CD14-positive monocyte (primary cell): Measurements from ENCODE around the gene PTPN14. TPM values are rescaled to one million over a fixed set of nuclear protein-coding genes. Genes with fewer than 3 reads are reported as not detected.

ENCODE experiments used
- DNase-seq, 3 donors: peaks; one replicate each; pipeline ENCODE4 v3.0.0-alpha.2; 2011 to 2022
- H2AFZ ChIP-seq: 2 replicates; pipeline ENCODE4 v1.6.0; 2012; ENCODE audit warnings: mild to moderate bottlenecking, low read depth, low read length, inconsistent platforms; ENCODE audit not compliant: insufficient read depth, poor library complexity, severe bottlenecking
- H3K27ac ChIP-seq, 2 donors: 1 replicate in 1 of 2; 2 replicates in 1 of 2; pipeline ENCODE4 v1.5.1; 2012 to 2013; ENCODE audit warnings: low read length in 2 of 2, control low read depth in 1 of 2, inconsistent platforms in 1 of 2, low read depth in 1 of 2, mild to moderate bottlenecking in 1 of 2
- H3K27me3 ChIP-seq, 2 donors: one replicate each; pipeline versions ENCODE4 v1.6.0 to v1.6.1; 2011 to 2013; ENCODE audit warnings: low read length in 2 of 2; ENCODE audit not compliant: control insufficient read depth in 2 of 2, insufficient read depth in 2 of 2
- H3K36me3 ChIP-seq, 2 donors: replicated peaks in 1 of 2; 1 replicate in 1 of 2; 2 replicates in 1 of 2; pipeline versions ENCODE4 v1.5.1 to v1.6.1; 2012 to 2013; ENCODE audit warnings: low read length in 2 of 2, control low read depth in 1 of 2, inconsistent platforms in 1 of 2, mild to moderate bottlenecking in 1 of 2; ENCODE audit not compliant: insufficient read depth in 2 of 2, control insufficient read depth in 1 of 2
- H3K4me1 ChIP-seq, 2 donors: 1 replicate in 1 of 2; 2 replicates in 1 of 2; pipeline versions ENCODE4 v1.5.1 to v1.6.1; 2012 to 2013; ENCODE audit warnings: low read length in 2 of 2, control low read depth in 1 of 2, inconsistent platforms in 1 of 2, mild to moderate bottlenecking in 1 of 2, moderate library complexity in 1 of 2; ENCODE audit not compliant: insufficient read depth in 2 of 2, control insufficient read depth in 1 of 2
- H3K4me2 ChIP-seq: replicated peaks from 2 replicates; pipeline ENCODE3; 2012; ENCODE audit warnings: low read length, moderate library complexity, mild to moderate bottlenecking; ENCODE audit not compliant: poor library complexity, severe bottlenecking; ENCODE audit errors: extremely low read depth
- H3K4me3 ChIP-seq, 3 experiments: fragments of 200-600 bp in 1 of 3; sonication (generic) in 1 of 3; replicated peaks in 1 of 3; 1 replicate in 2 of 3; 2 replicates in 1 of 3; pipeline ENCODE4 v1.5.1; 2011 to 2013; ENCODE audit warnings: low read length in 3 of 3, mild to moderate bottlenecking in 3 of 3, control low read depth in 2 of 3, low read depth in 2 of 3, inconsistent platforms in 1 of 3, moderate library complexity in 1 of 3
- H3K79me2 ChIP-seq: 2 replicates; pipeline ENCODE4 v1.6.0; 2012; ENCODE audit warnings: mild to moderate bottlenecking, control low read depth, inconsistent platforms, low read length, moderate library complexity; ENCODE audit not compliant: insufficient read depth
- H3K9ac ChIP-seq: 2 replicates; pipeline ENCODE4 v1.6.0; 2017; ENCODE audit warnings: low read length, mild to moderate bottlenecking; ENCODE audit not compliant: insufficient read depth, poor library complexity, severe bottlenecking
- H3K9me3 ChIP-seq, 2 donors: replicated peaks in 1 of 2; 1 replicate in 1 of 2; 2 replicates in 1 of 2; pipeline versions ENCODE4 v1.5.1 to v1.6.1; 2012 to 2013; ENCODE audit warnings: low read length in 2 of 2, control low read depth in 1 of 2; ENCODE audit not compliant: control insufficient read depth in 1 of 2, insufficient read depth in 1 of 2
- H4K20me1 ChIP-seq: 2 replicates; pipeline ENCODE4 v1.6.0; 2012; ENCODE audit warnings: mild to moderate bottlenecking, low read length, control low read depth, moderate library complexity; ENCODE audit not compliant: insufficient read depth
- H3K27ac Mint-ChIP-seq, 7 donors: one replicate each; pipeline ENCODE4 v1.8.0; 2020; ENCODE audit warnings: mild to moderate bottlenecking in 7 of 7, mixed read lengths in 7 of 7, moderate library complexity in 6 of 7, inconsistent platforms in 2 of 7
- H3K27me3 Mint-ChIP-seq, 3 donors: one replicate each; pipeline ENCODE4 v1.8.0; 2021 to 2022; ENCODE audit warnings: low read depth in 3 of 3, mild to moderate bottlenecking in 3 of 3, mixed read lengths in 3 of 3, moderate library complexity in 3 of 3, inconsistent platforms in 1 of 3
- H3K36me3 Mint-ChIP-seq, 2 donors: one replicate each; pipeline ENCODE4 v1.8.0; 2020; ENCODE audit warnings: mixed read lengths in 2 of 2, inconsistent platforms in 1 of 2, mild to moderate bottlenecking in 1 of 2
- H3K4me1 Mint-ChIP-seq: one replicate; pipeline ENCODE4 v1.8.0; 2020; ENCODE audit warnings: mild to moderate bottlenecking, mixed read lengths
- H3K4me3 Mint-ChIP-seq, 2 donors: one replicate each; pipeline ENCODE4 v1.8.0; 2020; ENCODE audit warnings: mild to moderate bottlenecking in 2 of 2, mixed read lengths in 2 of 2, moderate library complexity in 1 of 2
- H3K9me3 Mint-ChIP-seq, 7 donors: one replicate each; pipeline ENCODE4 v1.8.0; 2020 to 2022; ENCODE audit warnings: mixed read lengths in 7 of 7, mild to moderate bottlenecking in 6 of 7, moderate library complexity in 6 of 7, inconsistent platforms in 2 of 7
- CTCF ChIP-seq: fragments of 200-600 bp; IDR thresholded peaks from one replicate; pipeline ENCODE4 v1.8.0; 2022; ENCODE audit warnings: antibody characterized with exemption, mild to moderate bottlenecking
- WGBS: methylation state at CpG from one replicate; pipeline ENCODE4 v1.1.5; 2013; ENCODE audit warnings: missing lambda C conversion rate; ENCODE audit not compliant: insufficient coverage; 5-methylcytosine and 5-hydroxymethylcytosine counted together
- intact Hi-C, 2 donors: fragments of 100-400 bp; cut with micrococcal nuclease; formaldehyde crosslinking; loops; one replicate each; pipeline versions ENCODE4 v1.15.0 to v1.15.1; 2023
- polyA plus RNA-seq, 3 donors: library from polyadenylated mRNA; depleted of rRNA in 1 of 3; unstranded in 2 of 3; stranded (reverse) in 1 of 3; fragments of 300-500 nt in 2 of 3; fragments of >200 nt in 1 of 3; fragmentation: Illumina TruSeq in 2 of 3; gene quantifications; 1 replicate in 2 of 3; 2 replicates in 1 of 3; pipeline ENCODE4 v1.2.3, GENCODE V29; 2012 to 2021

The PTPN14 gene
- polyA plus RNA-seq, 3 donors: 0.01 TPM; not detected in 1

DNA sequence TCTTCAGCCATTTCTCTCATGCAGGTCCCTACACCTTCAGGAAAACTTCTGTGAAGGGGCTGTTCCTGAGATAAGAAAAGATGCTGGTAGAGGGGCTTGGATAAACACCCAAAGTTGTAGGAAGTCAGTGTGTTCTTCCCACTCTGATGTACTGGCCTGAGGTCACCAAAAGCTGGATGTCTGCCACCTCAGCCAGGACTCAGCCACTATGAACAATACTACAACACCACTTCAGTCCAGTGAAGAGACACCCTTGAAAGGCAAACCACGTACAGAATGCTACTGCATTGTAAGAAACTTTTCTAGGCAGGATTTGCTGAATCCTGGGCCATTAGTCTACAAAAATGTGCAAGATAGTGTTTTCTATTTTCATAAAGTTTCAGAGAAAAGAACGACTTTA is 2.4 kb downstream of the PTPN14 start:
- intact Hi-C loops: no loop called here
- Mint-ChIP-seq H3K36me3 (peaks cover 0 to 4% of the 10 kb centered on the region in 2 donors), H3K9me3 (peaks cover 0 to 15% (median 2%) of the 10 kb centered on the region in 7 donors), H3K27ac (peak overlapping the region in 1 of 7 donors; percentile 54), H3K27me3 (peaks cover 49 to 60% (median 56%) of the 10 kb centered on the region in 3 donors), H3K4me1 (peaks cover 13% of the 10 kb centered on the region), H3K4me3 (no peak overlapping the region)
- H3K4me1 ChIP-seq: peaks cover 7 to 8% of the 10 kb centered on the region in 2 donors
- no peak overlapping the region for H3K4me2 ChIP-seq
- H2AFZ ChIP-seq: no peak overlapping the region
- no peaks in the 10 kb centered on the region for H3K36me3 ChIP-seq
- H3K9ac ChIP-seq: no peak overlapping the region
- no peak for DNase-seq
- no peaks in the 10 kb centered on the region for H3K9me3 ChIP-seq
- H3K79me2 ChIP-seq: no peaks in the 10 kb centered on the region
- no CpG with 5 or more reads among the region's 2 CpGs for WGBS
- H3K4me3 ChIP-seq: no peak overlapping the region
- TF ChIP-seq CTCF: no peak
- no peak overlapping the region for H3K27ac ChIP-seq
- H4K20me1 ChIP-seq: no peaks in the 10 kb centered on the region
- peaks cover 36 to 57% of the 10 kb centered on the region in 2 donors for H3K27me3 ChIP-seq

- Mint-ChIP-seq H3K4me1 (peaks cover 13% of the 10 kb centered on the region), H3K27ac (no peak overlapping the region), H3K9me3 (peaks cover 0 to 15% (median 2%) of the 10 kb centered on the region in 7 donors), H3K27me3 (peaks cover 46 to 58% (median 52%) of the 10 kb centered on the region in 3 donors), H3K36me3 (peaks cover 0 to 4% of the 10 kb centered on the region in 2 donors), H3K4me3 (no peak overlapping the region)
- Histone ChIP-seq H4K20me1 (no peaks in the 10 kb centered on the region), H3K9me3 (no peaks in the 10 kb centered on the region), H3K36me3 (no peaks in the 10 kb centered on the region), H3K27me3 (peaks cover 35 to 51% of the 10 kb centered on the region in 2 donors), H3K4me1 (peaks cover 7 to 8% of the 10 kb centered on the region in 2 donors), H3K4me3 (no peak overlapping the region), H3K27ac (no peak overlapping the region), H3K4me2 (no peak overlapping the region), H2AFZ (no peak overlapping the region), H3K79me2 (no peaks in the 10 kb centered on the region), H3K9ac (no peak overlapping the region)
- TF ChIP-seq CTCF: no peak
- no peak for DNase-seq
- intact Hi-C loops: no loop called here
- 100% methylated on average over 3 of the region's 4 CpGs for WGBS
Measured at GRCh38 chr1:214548271-214548670, 3.1 kb downstream of the PTPN14 start.
